ENCODE measurements around the gene DISP3. TPM values are rescaled to one million over a fixed set of nuclear protein-coding genes. Genes with fewer than 3 reads are reported as not detected.

The DISP3 gene
- total RNA-seq, 1 donor from 2014 or later: 0.17 TPM

DNA sequence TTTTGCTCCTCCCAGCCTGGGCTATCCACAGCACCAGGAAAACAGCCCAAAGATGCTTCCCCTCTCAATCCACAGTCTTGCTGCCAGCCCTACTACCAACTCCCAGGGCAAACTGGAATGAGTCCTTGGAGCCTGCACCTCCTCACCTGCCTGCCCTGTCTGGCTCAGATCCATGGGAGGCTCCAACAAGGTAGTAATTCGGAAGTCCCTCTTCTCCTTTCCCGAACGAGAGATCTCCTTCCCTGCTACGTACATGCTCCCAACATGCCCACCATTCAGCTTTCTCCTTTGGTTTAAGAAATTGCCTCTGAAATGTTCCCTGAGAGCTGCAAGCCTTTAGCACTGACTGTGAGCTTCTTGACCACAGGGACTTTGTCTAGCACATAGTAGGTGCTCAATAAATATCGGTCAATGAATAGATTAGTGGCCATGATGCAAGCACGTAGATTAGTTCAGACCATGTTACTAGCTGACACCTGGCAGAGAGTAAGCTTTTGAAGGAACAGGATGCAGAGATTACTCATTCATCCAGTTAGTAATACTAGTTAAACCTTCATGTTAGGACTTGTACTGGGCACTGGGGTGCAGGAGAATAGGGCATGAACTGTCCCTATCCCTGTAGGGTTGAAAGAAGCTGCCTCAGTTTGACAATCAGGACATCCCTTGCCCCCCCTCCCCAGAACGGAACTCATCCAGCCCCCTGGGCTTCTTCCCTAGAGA lies 80.1 kb downstream of the DISP3 start:
- TF ChIP-seq, protein P1, sequence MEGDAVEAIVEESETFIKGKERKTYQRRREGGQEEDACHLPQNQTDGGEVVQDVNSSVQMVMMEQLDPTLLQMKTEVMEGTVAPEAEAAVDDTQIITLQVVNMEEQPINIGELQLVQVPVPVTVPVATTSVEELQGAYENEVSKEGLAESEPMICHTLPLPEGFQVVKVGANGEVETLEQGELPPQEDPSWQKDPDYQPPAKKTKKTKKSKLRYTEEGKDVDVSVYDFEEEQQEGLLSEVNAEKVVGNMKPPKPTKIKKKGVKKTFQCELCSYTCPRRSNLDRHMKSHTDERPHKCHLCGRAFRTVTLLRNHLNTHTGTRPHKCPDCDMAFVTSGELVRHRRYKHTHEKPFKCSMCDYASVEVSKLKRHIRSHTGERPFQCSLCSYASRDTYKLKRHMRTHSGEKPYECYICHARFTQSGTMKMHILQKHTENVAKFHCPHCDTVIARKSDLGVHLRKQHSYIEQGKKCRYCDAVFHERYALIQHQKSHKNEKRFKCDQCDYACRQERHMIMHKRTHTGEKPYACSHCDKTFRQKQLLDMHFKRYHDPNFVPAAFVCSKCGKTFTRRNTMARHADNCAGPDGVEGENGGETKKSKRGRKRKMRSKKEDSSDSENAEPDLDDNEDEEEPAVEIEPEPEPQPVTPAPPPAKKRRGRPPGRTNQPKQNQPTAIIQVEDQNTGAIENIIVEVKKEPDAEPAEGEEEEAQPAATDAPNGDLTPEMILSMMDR (IDR thresholded peaks at IDR 0.05; ENCODE audit: insufficient read depth, low read length, poor library complexity, severe bottlenecking): no peak
- DNase-seq (ENCODE audit: low read depth): no peak
- H3K27me3 ChIP-seq (ENCODE audit: control insufficient read depth, insufficient read depth, low read length): peaks cover 12% of the 10 kb centered on the region

DNA sequence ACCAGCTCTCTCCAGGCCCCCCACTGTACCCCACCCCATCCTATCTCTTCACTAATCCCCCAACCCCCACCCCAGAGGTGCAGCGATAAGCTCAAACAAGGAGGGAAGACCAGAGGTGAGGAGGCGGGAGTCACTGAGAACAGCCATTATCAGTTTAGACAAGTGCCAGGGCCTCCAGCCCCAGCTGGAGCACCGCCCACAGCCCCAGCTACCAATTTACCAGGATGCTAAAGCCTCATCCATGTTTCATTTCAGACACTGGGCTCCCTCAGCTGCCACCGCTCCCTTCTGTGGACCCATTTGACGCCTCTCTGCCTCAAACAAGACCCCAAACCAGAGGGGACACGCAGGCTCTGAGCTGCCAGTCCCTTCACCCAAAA lies 80.6 kb downstream of the DISP3 start:
- Histone ChIP-seq H3K36me3 (ENCODE audit: control insufficient read depth, insufficient read depth, low read length) (no peaks in the 10 kb centered on the region), H3K4me3 (ENCODE audit: low read depth, low read length) (no peak overlapping the region), H3K27me3 (ENCODE audit: control insufficient read depth, insufficient read depth, low read length) (peaks cover 12% of the 10 kb centered on the region)
- TF ChIP-seq, protein P1 (IDR thresholded peaks at IDR 0.05; ENCODE audit: insufficient read depth, low read length, poor library complexity, severe bottlenecking): no peak
- DNase-seq (ENCODE audit: low read depth): no peak

More for the DNA sequence above, 80.1 kb downstream of the DISP3 start:
- no peak overlapping the region for H3K4me3 ChIP-seq (ENCODE audit: low read depth, low read length)
- no peaks in the 10 kb centered on the region for H3K36me3 ChIP-seq (ENCODE audit: control insufficient read depth, insufficient read depth, low read length)

DNA sequence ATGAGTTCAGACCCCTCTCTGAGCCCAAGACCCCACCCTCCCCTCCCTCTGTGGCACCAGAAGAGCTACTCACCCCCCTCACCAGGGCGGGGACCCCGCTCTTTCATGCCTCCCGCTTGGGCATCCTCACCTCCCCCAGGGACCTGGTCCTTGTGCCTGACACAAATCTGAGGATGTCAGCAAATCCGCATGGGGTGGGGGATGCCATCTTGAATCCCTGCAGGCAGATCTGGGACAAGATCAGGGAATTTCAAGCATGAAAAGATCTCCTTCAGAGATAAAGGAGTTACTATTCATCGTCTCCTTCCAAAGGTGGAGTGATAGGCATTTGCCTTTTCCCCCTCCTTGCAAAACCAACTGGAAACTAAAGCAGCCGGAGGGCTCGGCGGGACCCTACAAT lies 81.1 kb downstream of the DISP3 start:
- DNase-seq (ENCODE audit: low read depth): no peak
- no peaks in the 10 kb centered on the region for H3K36me3 ChIP-seq (ENCODE audit: control insufficient read depth, insufficient read depth, low read length)
- peaks cover 12% of the 10 kb centered on the region for H3K27me3 ChIP-seq (ENCODE audit: control insufficient read depth, insufficient read depth, low read length)
- TF ChIP-seq, protein P1 (IDR thresholded peaks at IDR 0.05; ENCODE audit: insufficient read depth, low read length, poor library complexity, severe bottlenecking): no peak
- H3K4me3 ChIP-seq (ENCODE audit: low read depth, low read length): no peak overlapping the region

DNA sequence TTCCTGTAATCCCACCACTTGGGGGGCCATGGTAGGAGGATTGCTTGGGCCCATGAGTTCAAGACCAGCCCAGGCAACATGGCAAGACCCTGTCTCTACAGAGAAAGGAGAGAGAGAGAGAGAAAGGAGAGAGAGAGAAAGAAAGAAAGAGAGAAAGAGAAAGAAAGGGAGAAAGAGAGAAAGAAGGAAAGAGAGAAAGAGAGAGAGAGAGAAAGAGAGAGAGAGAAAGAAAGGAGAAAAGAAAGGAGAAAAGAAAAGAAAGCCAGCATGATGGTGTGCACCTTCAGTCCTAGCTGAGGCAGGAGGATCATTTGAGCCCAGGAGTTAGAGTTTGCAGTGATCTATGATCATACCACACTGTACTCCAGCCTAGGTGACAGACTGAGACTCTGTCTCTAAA lies 82.8 kb downstream of the DISP3 start:
- H3K36me3 ChIP-seq (ENCODE audit: control insufficient read depth, insufficient read depth, low read length): no peaks in the 10 kb centered on the region
- peaks cover 14% of the 10 kb centered on the region for H3K27me3 ChIP-seq (ENCODE audit: control insufficient read depth, insufficient read depth, low read length)
- DNase-seq (ENCODE audit: low read depth): no peak
- TF ChIP-seq, protein P1 (IDR thresholded peaks at IDR 0.05; ENCODE audit: insufficient read depth, low read length, poor library complexity, severe bottlenecking): no peak
- H3K4me3 ChIP-seq (ENCODE audit: low read depth, low read length): no peak overlapping the region

DNA sequence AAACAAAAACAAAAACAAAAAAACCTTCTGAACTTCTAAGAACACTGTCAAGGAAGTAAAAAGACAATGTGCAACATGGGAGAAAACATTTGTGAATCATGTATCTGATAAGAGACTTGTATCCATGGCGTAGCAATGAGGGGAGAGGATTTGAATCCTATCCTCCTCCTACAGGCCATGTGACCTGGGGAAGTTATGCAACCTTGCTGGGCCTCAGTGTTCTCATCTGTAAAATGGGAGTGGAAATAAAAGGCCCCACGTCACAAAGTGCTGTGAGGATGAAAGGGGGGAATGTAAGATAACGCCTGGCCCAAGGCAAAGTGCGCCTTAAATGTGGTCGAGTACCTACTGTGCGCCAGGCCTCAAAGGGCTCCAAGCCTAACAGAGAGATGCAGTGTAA lies 83.7 kb downstream of the DISP3 start:
- TF ChIP-seq, protein P1 (IDR thresholded peaks at IDR 0.05; ENCODE audit: insufficient read depth, low read length, poor library complexity, severe bottlenecking): no peak
- H3K36me3 ChIP-seq (ENCODE audit: control insufficient read depth, insufficient read depth, low read length): no peaks in the 10 kb centered on the region
- no peak for DNase-seq (ENCODE audit: low read depth)
- no peak overlapping the region for H3K4me3 ChIP-seq (ENCODE audit: low read depth, low read length)
- H3K27me3 ChIP-seq (ENCODE audit: control insufficient read depth, insufficient read depth, low read length): peaks cover 12% of the 10 kb centered on the region

DNA sequence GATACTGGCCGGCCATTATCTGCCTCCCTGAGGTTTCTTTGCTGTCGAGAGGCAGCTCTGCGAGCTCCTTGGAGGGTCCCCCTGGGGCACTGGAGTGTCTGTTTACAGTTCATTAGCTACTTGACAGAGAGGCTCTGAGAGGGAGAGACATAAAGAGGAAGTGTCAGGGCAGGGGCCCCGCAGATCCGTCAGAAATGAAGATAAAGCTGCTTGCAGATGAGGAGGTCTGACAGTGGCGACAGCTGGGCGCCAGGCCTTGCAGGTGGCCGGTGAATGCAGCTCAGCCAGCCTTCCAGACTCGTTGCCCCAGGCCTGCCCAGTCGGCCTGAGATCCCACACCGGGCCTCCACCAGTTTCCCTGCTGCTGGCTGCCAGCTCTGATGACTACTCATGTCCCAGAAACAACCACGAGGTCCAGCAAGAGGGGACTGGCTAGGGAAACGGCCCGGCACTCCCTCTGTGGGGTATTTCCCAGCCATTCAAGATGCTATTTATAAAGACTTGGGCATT lies 84.7 kb downstream of the DISP3 start:
- H3K4me3 ChIP-seq (ENCODE audit: low read depth, low read length): no peak overlapping the region
- H3K27me3 ChIP-seq (ENCODE audit: control insufficient read depth, insufficient read depth, low read length): peaks cover 10% of the 10 kb centered on the region
- TF ChIP-seq, protein P1 (IDR thresholded peaks at IDR 0.05; ENCODE audit: insufficient read depth, low read length, poor library complexity, severe bottlenecking): no peak
- no peaks in the 10 kb centered on the region for H3K36me3 ChIP-seq (ENCODE audit: control insufficient read depth, insufficient read depth, low read length)
- DNase-seq (ENCODE audit: low read depth): no peak

All from kidney epithelial cell (primary cell).